Measurements from ENCODE around the gene RRP36.

- TF ChIP-seq CTCF (IDR thresholded peaks at IDR 0.05), result no peak
- TF ChIP-seq POLR2A (IDR thresholded peaks at IDR 0.05), result peak; percentile 47 to 55
Measured at GRCh38 chr6:42978839-42979522, 42.4 kb upstream of the RRP36 start, which contains the start of gene PEX6.
